Activated T-helper 1 cell treated with Interleukin-2 at 50 U/mL for 16 hours (primary cell): ENCODE data around the gene DMD.
"Not testable (repeated sequence)": the region's sequence is repeated elsewhere in the genome, so short reads cannot be mapped to it uniquely, and the experiment has no call there.

Source experiments
- DNase-seq: peaks from one replicate; pipeline ENCODE4 v3.0.0-alpha.2; 2020; ENCODE audit warnings: low read depth

DMD gene

DNA sequence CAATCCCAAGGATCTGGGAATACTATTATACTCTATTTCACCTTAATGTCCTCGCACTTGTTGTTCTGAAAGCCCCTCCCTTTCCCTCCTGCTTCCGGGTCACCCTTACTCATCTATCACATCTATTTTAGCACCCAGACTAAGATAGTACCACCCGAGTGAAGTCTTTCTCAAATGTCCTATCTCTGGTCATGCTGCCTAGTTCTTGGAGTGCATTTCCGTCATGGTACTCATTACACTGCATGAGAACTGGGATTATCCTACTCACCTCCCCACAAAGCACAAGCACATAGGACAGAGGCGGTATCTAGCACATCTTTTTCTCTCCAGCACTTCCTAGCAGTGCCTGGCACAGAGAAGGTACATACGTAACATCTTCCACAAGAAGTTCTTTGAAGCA is 1195.2 kb downstream of the DMD start:
- DNase-seq = no peak

DNA sequence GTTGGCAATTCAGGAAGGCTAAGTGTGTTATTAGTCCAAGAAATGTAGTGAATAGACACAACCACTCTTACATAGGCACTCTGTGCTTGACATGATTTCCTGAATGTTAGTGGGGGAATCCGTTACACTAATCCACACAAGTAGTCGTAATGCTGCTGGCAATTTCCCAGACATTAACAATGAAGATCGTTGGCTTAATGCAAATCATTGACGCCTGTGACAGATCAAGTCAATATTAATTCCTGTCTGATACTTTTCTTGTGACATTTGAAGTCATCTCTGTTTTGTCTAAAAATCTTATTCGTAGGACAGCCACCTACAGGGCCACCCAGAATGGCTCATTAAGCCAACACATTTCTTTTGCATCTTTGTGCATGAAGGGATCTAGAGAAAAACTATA is 1200.4 kb downstream of the DMD start:
- DNase-seq = no peak

GRCh38 chrX:32010212-32010611 is 1201.1 kb downstream of the DMD start:
- no peak for DNase-seq

GRCh38 chrX:31993637-31994036 is 1217.7 kb downstream of the DMD start:
- DNase-seq = no peak

DNA sequence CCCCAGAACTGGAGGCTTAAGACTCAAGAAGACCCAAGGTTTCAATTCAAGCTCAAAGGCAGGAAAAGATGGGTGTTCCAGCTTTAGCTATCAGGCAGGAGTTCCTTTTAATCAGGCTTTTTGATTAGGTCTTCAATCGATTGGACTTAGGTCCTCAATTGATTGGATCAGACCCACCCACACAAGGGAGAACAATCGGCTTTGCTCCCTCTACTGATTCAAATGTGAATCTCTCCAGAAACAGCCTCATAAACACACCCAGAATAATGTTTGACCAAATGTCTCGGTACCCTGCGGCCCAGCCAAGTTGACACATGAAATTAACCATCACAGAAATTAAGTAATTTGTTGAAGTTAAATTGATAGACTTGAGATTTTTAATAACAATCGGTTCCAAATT is 1222.4 kb downstream of the DMD start:
- no peak for DNase-seq

- DNase-seq = no peak
These were observed 1229.7 kb downstream of the DMD start for GRCh38 chrX:31981546-31982062.

GRCh38 chrX:31969714-31970113 is 1241.6 kb downstream of the DMD start:
- DNase-seq = no peak

DNA sequence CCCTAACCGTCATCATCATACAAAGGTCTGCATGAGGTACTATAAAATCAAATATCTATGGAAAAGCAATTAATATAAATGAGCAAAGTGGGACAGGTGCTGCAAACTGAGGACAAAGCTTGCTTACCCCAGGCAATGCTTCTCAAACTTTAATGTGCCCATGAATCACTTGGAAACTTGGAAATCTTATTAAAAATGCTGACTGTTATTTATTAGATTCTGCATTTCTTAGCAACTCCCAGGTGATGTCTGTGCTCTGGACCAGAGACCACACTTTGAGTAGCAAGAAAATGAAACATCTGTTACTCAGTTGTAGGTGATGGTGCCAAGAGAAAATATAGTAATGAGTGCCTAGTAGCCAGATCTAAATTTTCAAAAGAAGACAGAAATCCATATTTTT is 1249.1 kb downstream of the DMD start:
- DNase-seq = no peak

DNA sequence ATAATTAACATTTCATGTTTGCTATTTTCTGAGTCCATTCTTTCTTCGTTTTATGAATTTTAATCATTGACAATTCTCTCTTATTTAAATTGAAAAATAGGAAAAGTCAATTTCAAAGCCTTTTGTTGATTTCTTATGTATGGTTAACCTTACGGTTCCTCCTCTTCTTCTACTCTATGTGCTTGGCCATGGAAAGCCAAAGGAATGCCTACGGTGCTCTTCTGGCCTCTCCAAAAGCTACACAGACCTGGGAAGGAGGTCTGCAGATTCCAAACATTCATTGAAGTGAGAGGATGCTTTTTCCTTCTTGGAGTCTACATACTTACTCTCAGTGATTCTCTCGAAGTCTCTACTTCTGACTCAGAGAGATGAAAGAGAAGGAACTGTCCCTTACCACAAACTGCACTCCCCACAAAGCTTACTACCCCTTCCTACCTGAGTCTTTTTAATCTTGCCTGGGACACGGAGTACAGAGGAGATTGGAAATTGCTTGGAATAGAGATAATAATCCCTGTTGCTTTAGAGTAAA is 1276.4 kb downstream of the DMD start:
- DNase-seq = no peak

DNA sequence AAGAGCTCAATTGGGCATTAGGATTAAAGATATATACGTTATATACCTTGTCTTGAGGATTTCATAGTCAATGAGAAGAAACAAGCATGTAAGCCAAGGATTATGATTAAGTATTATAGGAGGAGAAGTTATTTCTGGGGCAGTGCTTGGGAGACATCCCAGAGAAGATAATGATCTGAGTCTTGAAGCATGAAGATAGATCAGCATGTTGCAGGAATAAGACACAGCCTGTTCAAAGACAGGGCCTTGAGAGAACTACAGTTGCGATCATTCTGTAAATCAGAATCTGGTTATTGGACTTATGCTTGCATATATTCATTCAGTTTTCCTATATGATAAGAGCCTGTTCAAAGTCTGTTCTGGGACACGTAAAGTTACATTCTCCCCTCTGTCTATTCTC is 1277.3 kb downstream of the DMD start:
- no peak for DNase-seq

- no peak for DNase-seq
These were observed 1278.6 kb downstream of the DMD start for GRCh38 chrX:31932769-31933168.

GRCh38 chrX:31932320-31932719 is 1279.0 kb downstream of the DMD start:
- not testable (repeated sequence) for DNase-seq

DNA sequence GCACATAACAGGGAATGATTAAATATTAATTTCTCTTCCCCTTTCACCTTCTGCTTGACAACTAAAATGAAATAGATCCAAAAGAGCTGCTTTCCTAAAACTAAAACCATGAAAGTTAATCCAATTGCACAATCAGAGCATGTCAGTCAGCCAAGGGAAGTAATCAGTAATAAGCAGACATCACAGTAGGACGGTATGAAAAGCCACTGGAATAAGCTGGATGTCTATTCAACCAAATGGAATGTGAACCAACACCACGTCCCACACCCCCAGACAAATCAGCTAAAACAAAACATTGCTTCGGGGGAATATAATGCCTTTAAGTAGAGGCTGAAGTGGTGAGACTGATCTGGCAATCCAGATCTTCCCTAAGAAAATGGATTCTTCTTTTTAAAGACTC is 1280.1 kb downstream of the DMD start:
- DNase-seq = no peak

DNA sequence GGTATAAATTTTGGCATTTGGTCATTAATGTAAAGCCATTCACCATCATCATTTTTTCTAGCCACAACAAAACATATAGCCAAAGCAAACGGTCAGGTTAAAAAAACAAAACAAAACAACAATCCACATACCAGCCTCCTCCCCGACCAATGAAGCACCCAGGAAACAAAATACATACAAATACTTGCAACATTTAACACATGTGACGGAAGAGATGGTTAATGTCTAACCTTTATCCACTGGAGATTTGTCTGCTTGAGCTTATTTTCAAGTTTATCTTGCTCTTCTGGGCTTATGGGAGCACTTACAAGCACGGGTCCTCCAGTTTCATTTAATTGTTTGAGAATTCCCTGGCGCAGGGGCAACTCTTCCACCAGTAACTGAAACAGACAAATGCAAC is 1282.0 kb downstream of the DMD start:
- DNase-seq = no peak

DNA sequence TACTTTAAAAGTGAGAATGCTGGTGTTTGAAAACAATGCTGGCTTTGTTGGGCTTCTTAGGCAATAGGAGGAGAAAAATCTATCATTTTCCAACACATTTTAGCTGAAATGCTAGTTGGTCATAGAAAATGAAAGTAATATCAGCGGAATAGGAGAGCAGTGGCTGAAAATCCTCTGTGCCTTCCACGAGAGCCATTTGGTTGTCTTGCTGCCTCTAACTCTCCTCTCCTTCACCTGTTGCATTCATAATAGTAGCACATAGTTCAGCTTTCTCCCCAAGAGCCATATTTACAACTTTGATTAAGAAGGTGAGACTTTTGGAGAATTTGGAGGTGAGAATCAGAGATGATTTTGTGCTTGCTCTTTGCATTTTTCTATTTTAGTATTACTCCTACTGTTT is 1290.1 kb downstream of the DMD start:
- DNase-seq = no peak

DNA sequence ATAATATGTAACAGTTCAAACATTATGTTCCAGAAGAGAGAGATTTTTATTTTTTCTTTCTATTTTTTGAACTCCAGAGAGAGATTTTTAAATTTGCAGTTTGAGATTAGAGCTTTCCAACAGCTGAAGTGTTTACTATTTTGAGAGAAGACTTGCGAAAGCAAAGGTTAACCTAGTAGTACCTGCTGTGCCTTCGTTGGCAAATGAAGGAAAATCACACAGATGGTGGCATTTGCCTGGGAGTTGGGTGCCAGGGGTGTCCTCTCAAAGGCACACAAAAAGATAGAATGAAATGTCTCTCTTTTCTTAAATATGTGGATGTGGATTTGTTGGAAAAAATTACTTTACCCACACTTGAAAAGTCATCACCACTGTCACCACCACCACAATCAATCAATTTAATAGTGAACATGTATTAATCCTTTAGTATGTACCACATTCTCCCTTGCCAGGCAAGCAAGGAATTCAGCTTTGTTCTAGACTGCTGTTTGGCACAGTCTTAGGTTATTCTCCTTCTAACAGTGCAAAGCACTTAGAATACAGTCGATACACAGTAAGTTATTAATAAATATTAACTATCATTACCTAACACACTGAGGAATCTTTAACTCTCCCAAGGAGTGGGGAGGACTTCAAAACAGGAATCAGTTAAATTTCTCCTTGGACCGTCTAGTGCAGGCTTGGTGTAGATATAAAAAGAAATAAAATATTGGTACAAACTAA is 1301.3 kb downstream of the DMD start:
- DNase-seq = no peak

DNA sequence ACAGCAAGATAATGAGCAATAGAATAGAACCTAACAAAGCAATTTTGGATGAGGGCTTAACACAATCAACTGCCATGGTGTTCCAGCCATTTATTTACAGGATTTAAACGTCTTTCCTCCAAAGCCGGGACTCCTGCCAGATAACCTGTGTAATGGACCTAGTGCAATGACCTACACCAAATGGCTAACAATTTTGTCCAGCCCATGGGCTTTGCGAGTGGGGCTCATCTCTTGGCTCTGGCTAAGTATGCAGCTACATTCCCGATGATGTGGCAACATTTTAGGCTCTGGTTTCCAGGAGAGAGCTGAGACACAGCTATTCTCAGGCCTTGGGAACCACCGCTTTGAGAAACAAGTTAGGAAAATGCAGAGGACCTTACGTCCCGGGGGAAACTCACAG is 1317.2 kb downstream of the DMD start:
- DNase-seq = no peak

GRCh38 chrX:31893525-31893924 is 1317.8 kb downstream of the DMD start:
- no peak for DNase-seq

DNA sequence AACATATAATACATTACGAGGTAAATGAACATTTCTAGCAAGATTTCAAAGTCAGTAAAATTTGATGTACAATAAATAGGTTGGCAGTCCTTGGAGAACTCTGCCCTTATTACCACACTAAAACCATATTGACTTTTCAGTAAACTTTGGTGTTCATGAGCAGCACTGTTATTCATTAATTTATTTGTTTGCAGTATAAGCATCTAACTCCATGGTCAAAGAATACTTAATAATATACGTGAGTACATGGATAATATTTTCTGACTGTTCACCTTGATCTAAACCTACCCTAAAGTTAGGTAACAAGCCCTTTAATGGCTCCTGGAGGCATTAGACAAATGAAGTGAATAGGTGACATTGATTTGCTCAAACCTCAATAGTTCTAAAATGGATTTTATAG is 1322.3 kb downstream of the DMD start:
- DNase-seq = no peak

- no peak for DNase-seq
These were observed 1326.8 kb downstream of the DMD start for GRCh38 chrX:31884535-31884934.

DNA sequence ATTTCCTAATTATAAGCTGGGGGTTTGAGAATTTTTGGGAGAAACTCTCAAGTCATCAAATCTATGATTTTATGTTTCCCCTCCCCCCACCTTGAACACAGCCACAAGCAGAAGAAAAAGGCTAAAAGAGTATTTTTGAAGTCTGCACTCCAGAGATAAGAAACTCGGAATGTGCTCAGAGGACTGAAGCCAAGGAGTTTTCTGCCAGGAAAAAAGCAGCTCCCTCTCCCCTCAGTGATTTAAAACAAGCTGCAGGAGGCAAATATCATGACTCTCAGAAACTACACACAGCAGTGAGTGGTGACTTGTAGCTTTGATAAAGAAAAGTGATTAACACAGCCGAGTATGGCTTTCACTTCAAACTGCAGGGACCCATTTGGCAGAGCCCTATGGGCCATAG is 1339.3 kb downstream of the DMD start:
- no peak for DNase-seq

DNA sequence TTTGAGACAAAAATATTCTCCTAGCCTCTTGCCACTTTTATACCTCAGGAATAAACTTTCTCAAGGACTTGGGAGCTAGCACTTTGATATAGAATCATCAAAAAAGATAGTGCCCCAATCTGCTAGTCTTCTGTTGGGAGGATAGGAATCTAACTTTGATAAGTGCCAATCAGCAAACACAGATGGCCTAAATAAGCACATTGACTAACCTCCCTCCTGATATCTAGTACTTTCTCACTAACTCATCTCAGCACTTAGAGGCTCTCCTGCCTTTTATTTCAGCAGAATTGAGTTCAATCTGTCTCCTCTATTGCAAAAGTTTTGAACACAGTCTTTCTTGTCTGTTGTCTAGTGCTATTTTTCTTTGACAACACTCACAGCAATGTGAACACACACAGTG is 1341.1 kb downstream of the DMD start:
- DNase-seq = no peak

- DNase-seq = no peak
These were observed 1350.7 kb downstream of the DMD start for GRCh38 chrX:31860686-31861085.

DNA sequence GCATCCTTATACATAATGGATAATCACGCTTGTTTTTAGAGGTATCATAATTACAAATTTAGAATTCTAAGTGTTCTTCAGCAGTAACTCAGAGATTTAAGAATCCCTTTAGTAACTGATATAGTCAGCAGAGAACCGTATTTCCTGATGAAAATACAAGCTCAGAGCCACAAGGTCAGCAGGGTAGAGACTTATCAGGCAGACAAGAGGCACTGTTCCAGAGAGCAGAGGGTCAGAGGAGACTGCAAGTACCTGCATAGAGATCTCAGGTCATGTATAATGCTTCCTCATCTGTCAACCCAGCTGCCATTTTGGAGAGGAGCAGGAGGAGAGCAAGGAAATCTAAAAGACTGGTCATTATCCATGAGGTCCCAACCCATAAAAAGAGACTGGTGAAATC is 1352.4 kb downstream of the DMD start:
- no peak for DNase-seq
